Progenitor cell of endocrine pancreas (in vitro differentiated cells): Measurements from ENCODE around the gene SMARCD2. TPM values are rescaled to one million over a fixed set of nuclear protein-coding genes. Genes with fewer than 3 reads are reported as not detected.

Experiments
- DNase-seq: peaks from one replicate; pipeline ENCODE4 v3.0.0; 2021; ENCODE audit warnings: low spot score; ENCODE audit not compliant: unreplicated experiment
- H3K27ac Mint-ChIP-seq: 2 replicates; pipeline ENCODE4 v1.8.0; 2021; ENCODE audit warnings: mild to moderate bottlenecking, moderate library complexity, mixed read lengths
- H3K27me3 Mint-ChIP-seq: 2 replicates; pipeline ENCODE4 v1.8.0; 2021; ENCODE audit warnings: mixed read lengths
- H3K36me3 Mint-ChIP-seq: 2 replicates; pipeline ENCODE4 v1.8.0; 2022; ENCODE audit warnings: mixed read lengths; ENCODE audit not compliant: insufficient read depth
- H3K4me1 Mint-ChIP-seq: 2 replicates; pipeline ENCODE4 v1.8.0; 2021; ENCODE audit warnings: low read depth, mixed read lengths
- H3K4me3 Mint-ChIP-seq: 2 replicates; pipeline ENCODE4 v1.8.0; 2021; ENCODE audit warnings: low read depth, mild to moderate bottlenecking, moderate library complexity, mixed read lengths
- H3K9me3 Mint-ChIP-seq: 2 replicates; pipeline ENCODE4 v1.8.0; 2021; ENCODE audit warnings: low read depth, mixed read lengths
- total RNA-seq: library from RNA; stranded (reverse); gene quantifications from 2 replicates; pipeline ENCODE4 v1.2.1, GENCODE V29; 2021
- TF ChIP-seq, protein P1 (sequence below): fragments of 200-600 bp; sonication (generic); IDR thresholded peaks from one replicate; pipeline ENCODE4 v1.5.0; 2021; ENCODE audit warnings: antibody characterized with exemption, mild to moderate bottlenecking; ENCODE audit not compliant: unreplicated experiment

SMARCD2 gene
- total RNA-seq, 1 donor from 2014 or later, result 63.8 TPM

DNA sequence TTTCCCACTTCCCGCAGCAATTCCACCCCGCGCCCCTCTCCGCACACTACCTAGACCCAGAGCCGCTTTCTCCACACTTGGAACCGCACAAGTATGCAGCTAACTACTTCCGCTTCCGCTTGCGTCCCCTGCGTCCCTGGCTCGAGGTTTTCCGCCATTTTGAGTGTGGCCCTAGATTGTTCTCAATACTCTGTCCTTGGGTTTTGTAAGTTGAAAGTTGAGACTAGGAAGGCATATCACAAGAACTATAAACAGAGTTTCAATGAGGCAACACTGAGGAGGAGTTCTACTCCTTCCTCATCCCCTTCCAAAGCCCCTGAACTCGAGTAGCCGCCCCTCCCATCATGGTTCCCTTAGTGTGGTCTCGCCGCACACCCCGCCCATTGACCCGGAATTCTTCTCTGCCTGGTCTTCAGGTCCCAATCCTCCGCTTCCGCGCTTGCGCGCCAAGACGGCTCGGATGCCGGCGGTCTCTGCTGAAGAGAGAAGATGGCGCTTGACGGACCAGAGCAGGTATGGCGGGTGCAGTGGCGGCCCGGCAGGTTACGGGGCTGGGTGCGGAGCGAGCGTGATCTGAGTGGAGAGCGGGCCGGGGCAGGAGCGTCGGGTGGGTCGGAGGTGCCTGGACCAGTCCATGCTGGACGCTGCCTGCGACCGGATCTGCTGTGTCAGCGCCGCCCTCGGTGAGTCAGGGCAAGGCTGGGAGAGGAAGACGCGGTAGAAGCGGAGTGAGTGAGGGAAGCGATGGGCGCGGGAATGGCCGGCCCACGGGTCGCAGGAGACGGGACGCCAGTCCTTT lies 15.3 kb downstream of the SMARCD2 start, which contains the start of the genes FTSJ3 and PSMC5:
FTSJ3 (minus strand) TSS at position 662 of the 799 bp plus-strand sequence. CDS start 761 bp downstream, outside the sequence.
PSMC5 (plus strand) TSS at position 430 of the 799 bp plus-strand sequence; CDS start at position 490, 60 bp downstream.
- Mint-ChIP-seq H3K36me3 (peaks cover 34% of the 10 kb centered on the region), H3K4me3 (peak within 1 kb of the TSS; percentile 97), H3K9me3 (no peaks in the 10 kb centered on the region), H3K27me3 (no peaks in the 10 kb centered on the region), H3K27ac (peak within 1 kb of the TSS; percentile 100), H3K4me1 (peaks cover 16% of the 10 kb centered on the region)
- peak; percentile 75 for DNase-seq
- TF ChIP-seq, protein P1, sequence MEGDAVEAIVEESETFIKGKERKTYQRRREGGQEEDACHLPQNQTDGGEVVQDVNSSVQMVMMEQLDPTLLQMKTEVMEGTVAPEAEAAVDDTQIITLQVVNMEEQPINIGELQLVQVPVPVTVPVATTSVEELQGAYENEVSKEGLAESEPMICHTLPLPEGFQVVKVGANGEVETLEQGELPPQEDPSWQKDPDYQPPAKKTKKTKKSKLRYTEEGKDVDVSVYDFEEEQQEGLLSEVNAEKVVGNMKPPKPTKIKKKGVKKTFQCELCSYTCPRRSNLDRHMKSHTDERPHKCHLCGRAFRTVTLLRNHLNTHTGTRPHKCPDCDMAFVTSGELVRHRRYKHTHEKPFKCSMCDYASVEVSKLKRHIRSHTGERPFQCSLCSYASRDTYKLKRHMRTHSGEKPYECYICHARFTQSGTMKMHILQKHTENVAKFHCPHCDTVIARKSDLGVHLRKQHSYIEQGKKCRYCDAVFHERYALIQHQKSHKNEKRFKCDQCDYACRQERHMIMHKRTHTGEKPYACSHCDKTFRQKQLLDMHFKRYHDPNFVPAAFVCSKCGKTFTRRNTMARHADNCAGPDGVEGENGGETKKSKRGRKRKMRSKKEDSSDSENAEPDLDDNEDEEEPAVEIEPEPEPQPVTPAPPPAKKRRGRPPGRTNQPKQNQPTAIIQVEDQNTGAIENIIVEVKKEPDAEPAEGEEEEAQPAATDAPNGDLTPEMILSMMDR, result peak; percentile 68

DNA sequence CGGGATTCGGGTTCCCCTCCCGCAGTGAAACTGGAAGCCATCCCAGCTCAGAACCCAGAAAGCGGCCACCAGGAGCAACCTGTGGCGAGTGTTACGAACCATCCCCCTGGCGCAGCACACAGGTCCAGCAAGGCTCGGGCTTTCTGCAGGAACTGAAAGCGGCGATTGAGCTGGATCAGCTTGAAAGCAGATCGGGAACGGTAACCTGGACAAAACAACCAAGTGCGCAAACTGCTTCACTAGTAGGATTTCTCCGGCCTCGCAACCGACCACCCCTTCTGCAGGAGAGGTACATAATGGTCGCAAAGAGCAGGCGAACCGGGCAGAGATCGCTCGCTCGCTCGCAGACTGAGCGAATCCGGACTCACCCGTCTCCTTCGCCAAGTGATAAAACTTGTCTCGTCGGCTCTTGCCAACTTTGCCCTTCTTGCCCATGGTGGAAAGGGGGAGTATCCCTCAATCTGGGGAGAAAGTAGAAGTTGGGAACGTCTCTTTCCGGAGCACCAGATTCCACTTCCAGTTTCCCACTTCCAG lies 15.9 kb downstream of the SMARCD2 start:
- Mint-ChIP-seq H3K9me3 (no peaks in the 10 kb centered on the region), H3K4me1 (peaks cover 16% of the 10 kb centered on the region), H3K27me3 (no peaks in the 10 kb centered on the region), H3K4me3 (peak overlapping the region; percentile 97), H3K36me3 (peaks cover 36% of the 10 kb centered on the region), H3K27ac (peak overlapping the region; percentile 100)
- DNase-seq, result no peak
- TF ChIP-seq, protein P1, result no peak

DNA sequence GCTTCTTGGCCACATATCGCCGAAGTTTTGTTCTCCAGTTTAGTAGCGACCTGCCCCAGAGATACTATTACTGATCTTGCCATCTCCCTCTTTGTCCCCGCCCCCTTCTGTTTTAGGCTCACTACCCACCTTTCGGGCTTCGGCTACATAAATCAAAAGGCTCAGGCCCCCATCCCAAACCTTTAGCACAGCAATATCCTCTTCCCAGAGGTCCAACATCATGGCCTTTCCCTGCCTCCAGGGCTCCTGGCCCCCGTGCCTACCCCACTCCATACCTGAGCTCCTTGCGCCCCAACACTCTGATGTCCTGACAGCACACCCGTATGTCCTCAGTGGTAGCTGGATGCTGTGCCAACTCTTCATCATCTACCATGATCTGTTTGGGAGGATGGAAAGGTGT lies 18.1 kb downstream of the SMARCD2 start:
- no peaks in the 10 kb centered on the region for H3K27me3 Mint-ChIP-seq
- H3K27ac Mint-ChIP-seq, result peak overlapping the region; percentile 38
- H3K36me3 Mint-ChIP-seq, result peaks cover 35% of the 10 kb centered on the region
- no peaks in the 10 kb centered on the region for H3K9me3 Mint-ChIP-seq
- TF ChIP-seq, protein P1, result no peak
- DNase-seq, result no peak
- no peak overlapping the region for H3K4me3 Mint-ChIP-seq
- H3K4me1 Mint-ChIP-seq, result peaks cover 16% of the 10 kb centered on the region

DNA sequence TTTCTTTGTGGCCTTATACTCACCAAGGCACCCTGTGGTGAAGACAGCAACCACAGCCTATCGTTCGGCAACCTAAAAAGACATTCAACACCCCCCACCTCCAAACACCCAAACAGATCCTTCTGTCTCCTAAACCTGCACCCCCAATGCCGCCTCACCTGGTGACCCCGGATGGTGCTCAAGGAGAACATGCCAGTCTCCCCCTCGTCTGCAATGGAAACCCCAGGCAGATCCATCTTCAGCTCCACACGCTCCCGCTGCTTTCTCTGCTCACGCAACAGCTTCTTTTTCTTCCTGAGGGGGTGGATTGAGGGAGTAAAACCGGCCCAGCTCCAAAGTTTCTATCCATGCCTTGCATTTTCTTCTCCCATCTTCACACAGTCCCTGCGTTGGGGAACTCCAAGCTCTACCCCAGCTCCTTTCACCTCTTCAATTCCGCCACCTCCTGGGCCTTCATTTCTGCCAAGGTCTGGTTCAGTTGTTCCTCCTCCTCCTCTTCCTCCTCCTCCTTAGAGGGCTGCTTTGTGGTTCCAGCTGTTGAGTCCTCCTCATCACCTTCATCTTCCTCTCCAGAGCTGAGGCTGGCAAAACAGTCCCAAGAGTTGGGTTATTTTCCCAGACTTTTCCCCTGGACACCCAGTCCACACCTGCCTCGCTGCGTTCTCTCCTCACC lies 18.7 kb downstream of the SMARCD2 start:
- Mint-ChIP-seq H3K36me3 (peaks cover 32% of the 10 kb centered on the region), H3K27ac (peak overlapping the region; percentile 38), H3K4me3 (no peak overlapping the region), H3K4me1 (peaks cover 20% of the 10 kb centered on the region), H3K27me3 (no peaks in the 10 kb centered on the region), H3K9me3 (no peaks in the 10 kb centered on the region)
- TF ChIP-seq, protein P1, result no peak
- DNase-seq, result no peak

DNA sequence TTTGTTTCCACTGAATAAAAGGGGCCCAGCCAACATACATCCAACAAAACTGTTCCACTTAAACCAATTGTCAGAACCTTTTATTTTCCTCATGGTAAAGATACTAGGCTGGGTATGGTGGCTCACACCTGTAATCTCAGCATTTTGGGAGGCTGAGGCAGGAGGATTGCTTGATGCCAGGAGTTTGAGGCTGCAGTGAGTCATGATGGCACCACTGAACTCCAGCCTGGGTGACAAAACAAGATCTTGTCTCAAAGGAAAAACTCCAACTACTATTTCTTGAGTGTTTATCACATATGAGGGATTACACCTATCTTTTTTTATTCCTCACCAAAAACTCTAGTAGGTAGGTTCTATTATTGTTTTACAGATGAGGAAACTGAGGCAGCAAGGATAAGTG lies 19.9 kb downstream of the SMARCD2 start:
- Mint-ChIP-seq H3K9me3 (no peaks in the 10 kb centered on the region), H3K4me3 (no peak overlapping the region), H3K4me1 (peaks cover 16% of the 10 kb centered on the region), H3K27me3 (no peaks in the 10 kb centered on the region), H3K36me3 (peaks cover 40% of the 10 kb centered on the region), H3K27ac (no peak overlapping the region)
- TF ChIP-seq, protein P1, result no peak
- no peak for DNase-seq
